Measurements from ENCODE around the gene SLC25A23. TPM values are rescaled to one million over a fixed set of nuclear protein-coding genes. Genes with fewer than 3 reads are reported as not detected.

The SLC25A23 gene
- total and polyA plus RNA-seq, 2 of the 8 experiments (the other 6 are each of a cell fraction or from before 2014, with no cell fraction given) = 18.0 to 48.1 TPM

DNA sequence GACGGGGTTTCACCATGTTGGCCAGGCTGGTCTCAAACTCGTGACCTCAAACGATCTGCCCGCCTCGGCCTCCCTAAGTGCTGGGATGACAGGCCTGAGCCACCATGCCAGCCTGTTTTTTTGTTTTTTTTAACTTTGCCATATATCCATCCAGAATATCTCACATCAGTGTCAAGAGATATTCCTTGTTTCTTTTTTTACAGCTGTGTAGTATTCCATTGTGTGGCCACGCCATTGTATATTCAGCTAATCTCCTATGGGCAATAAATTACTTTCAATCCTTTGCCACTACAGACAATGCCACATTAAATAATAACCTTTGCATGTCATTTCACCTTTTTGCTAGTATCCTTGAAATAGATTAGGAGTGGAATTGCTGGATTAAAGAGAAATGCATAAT, 50.2 kb downstream of the SLC25A23 start (continued):
- no peak for TF ChIP-seq CHD7 (IDR thresholded peaks at IDR 0.05; ENCODE audit: insufficient replicate concordance, low read length)
- TF ChIP-seq, protein P1, sequence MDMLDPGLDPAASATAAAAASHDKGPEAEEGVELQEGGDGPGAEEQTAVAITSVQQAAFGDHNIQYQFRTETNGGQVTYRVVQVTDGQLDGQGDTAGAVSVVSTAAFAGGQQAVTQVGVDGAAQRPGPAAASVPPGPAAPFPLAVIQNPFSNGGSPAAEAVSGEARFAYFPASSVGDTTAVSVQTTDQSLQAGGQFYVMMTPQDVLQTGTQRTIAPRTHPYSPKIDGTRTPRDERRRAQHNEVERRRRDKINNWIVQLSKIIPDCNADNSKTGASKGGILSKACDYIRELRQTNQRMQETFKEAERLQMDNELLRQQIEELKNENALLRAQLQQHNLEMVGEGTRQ (IDR thresholded peaks at IDR 0.05; ENCODE audit: low read length) = no peak
- no peak for TF ChIP-seq TBP (IDR thresholded peaks at IDR 0.05; ENCODE audit: low read depth, low read length)
- TF ChIP-seq NANOG (IDR thresholded peaks at IDR 0.05; ENCODE audit: insufficient read depth, low read depth, low read length, poor library complexity, severe bottlenecking) = no peak
- no peak for TF ChIP-seq CHD2 (IDR thresholded peaks at IDR 0.05; ENCODE audit: low read length)
- no peak for TF ChIP-seq KDM5A (IDR thresholded peaks at IDR 0.05; ENCODE audit: low read length)
- no peak for TF ChIP-seq E2F6 (IDR thresholded peaks at IDR 0.05)
- TF ChIP-seq BACH1 (IDR thresholded peaks at IDR 0.05; ENCODE audit: low read length) = no peak
